Measurements from ENCODE around the gene CYB561D1. TPM values are rescaled to one million over a fixed set of nuclear protein-coding genes. Genes with fewer than 3 reads are reported as not detected.

CYB561D1 gene
- total and polyA plus RNA-seq, 2 donors (not counting 3 experiments of a cell fraction or from before 2014, with no cell fraction given) = 7.2 to 7.3 TPM

GRCh38 chr1:109523706-109524105 lies 29.8 kb downstream of the CYB561D1 start:
- no peaks in the 10 kb centered on the region for H4K20me1 ChIP-seq (replicated peaks; ENCODE audit: control insufficient read depth, extremely low read depth, insufficient read depth, low read length)
- H3K4me1 ChIP-seq (ENCODE audit: control insufficient read depth, extremely low read depth, insufficient read depth, low read length) = no peaks in the 10 kb centered on the region
- dilution Hi-C loops (cut with MboI; ENCODE audit: extremely low pct_ligation_motif_present, low sequenced_read_pairs) = no loop called here
- peaks cover 18 to 28% of the 10 kb centered on the region in 2 experiments for H3K27me3 ChIP-seq (ENCODE audit: control insufficient read depth in 2 of 2, insufficient read depth in 2 of 2, low read length in 2 of 2)
- POLR2A ChIA-PET = no interaction called here
- no peak overlapping the region for H2AFZ ChIP-seq (ENCODE audit: low read depth, low read length)
- FAIRE-seq (no peak), DNase-seq (ENCODE audit: low read depth, low spot score) (no peak)
- H3K4me3 ChIP-seq (replicated peaks in 1 of 3; ENCODE audit: insufficient read depth in 1 of 3, low read depth in 1 of 3, low read length in 3 of 3) = no peak overlapping the region
- intact Hi-C loops (cut with micrococcal nuclease) = no loop called here
- H3K36me3 ChIP-seq (ENCODE audit: control insufficient read depth in 2 of 2, extremely low read depth in 1 of 2, insufficient read depth in 2 of 2, low read length in 2 of 2) = no peaks in the 10 kb centered on the region
- H3K9me3 ChIP-seq (replicated peaks; ENCODE audit: control insufficient read depth, insufficient read depth, low read length) = no peaks in the 10 kb centered on the region
- no TSS peak for BruUV-seq (replicated peaks)
- H3K79me2 ChIP-seq (ENCODE audit: control insufficient read depth, insufficient read depth, low read length) = no peaks in the 10 kb centered on the region
- no peaks in the 10 kb centered on the region for H3K9me1 ChIP-seq (replicated peaks; ENCODE audit: control insufficient read depth, extremely low read depth, insufficient read depth, low read length)
- H3K9ac ChIP-seq (replicated peaks; ENCODE audit: extremely low read depth, insufficient read depth, low read length) = no peak overlapping the region
- no peak overlapping the region for H3K27ac ChIP-seq (ENCODE audit: insufficient read depth, low read depth, low read length)
- TF ChIP-seq MAX (IDR thresholded peaks at IDR 0.05; ENCODE audit: insufficient read depth, insufficient read length) = no peak
- TF ChIP-seq POLR2A (IDR thresholded peaks at IDR 0.05; ENCODE audit: low read depth, low read length) = no peak
- H3K4me2 ChIP-seq (ENCODE audit: insufficient read depth, low read length) = no peak overlapping the region
- CTCF ChIA-PET = interaction anchor here (3.1 to 18.7 kb wide), 2 partner anchors 9 to 24 kb away, joined by 22 to 955 read pairs; partner anchors contain the start of genes AMIGO1 and CYB561D1

- Histone ChIP-seq H3K4me3 (replicated peaks in 1 of 3; ENCODE audit: insufficient read depth in 1 of 3, low read depth in 1 of 3, low read length in 3 of 3) (no peak overlapping the region), H3K4me1 (ENCODE audit: control insufficient read depth, extremely low read depth, insufficient read depth, low read length) (no peaks in the 10 kb centered on the region), H3K27me3 (ENCODE audit: control insufficient read depth in 2 of 2, insufficient read depth in 2 of 2, low read length in 2 of 2) (peaks cover 10 to 13% of the 10 kb centered on the region in 2 experiments), H3K4me2 (ENCODE audit: insufficient read depth, low read length) (no peak overlapping the region), H4K20me1 (replicated peaks; ENCODE audit: control insufficient read depth, extremely low read depth, insufficient read depth, low read length) (no peaks in the 10 kb centered on the region), H3K9me3 (replicated peaks; ENCODE audit: control insufficient read depth, insufficient read depth, low read length) (no peaks in the 10 kb centered on the region), H3K79me2 (ENCODE audit: control insufficient read depth, insufficient read depth, low read length) (no peaks in the 10 kb centered on the region), H3K27ac (ENCODE audit: insufficient read depth, low read depth, low read length) (no peak overlapping the region), H3K9me1 (replicated peaks; ENCODE audit: control insufficient read depth, extremely low read depth, insufficient read depth, low read length) (no peaks in the 10 kb centered on the region), H3K9ac (replicated peaks; ENCODE audit: extremely low read depth, insufficient read depth, low read length) (no peak overlapping the region), H2AFZ (ENCODE audit: low read depth, low read length) (no peak overlapping the region), H3K36me3 (ENCODE audit: control insufficient read depth in 2 of 2, extremely low read depth in 1 of 2, insufficient read depth in 2 of 2, low read length in 2 of 2) (no peaks in the 10 kb centered on the region)
- ChIA-PET POLR2A (no interaction called here), CTCF (interaction anchor here (18.7 kb wide), 1 partner anchor 28 kb away, joined by 955 read pairs; the partner anchor contains the start of genes AMIGO1 and CYB561D1)
- FAIRE-seq = no peak
- intact Hi-C loops (cut with micrococcal nuclease) (no loop called here), dilution Hi-C loops (cut with MboI; ENCODE audit: extremely low pct_ligation_motif_present, low sequenced_read_pairs) (no loop called here)
- TF ChIP-seq FOS (IDR thresholded peaks at IDR 0.05; ENCODE audit: borderline replicate concordance, insufficient read depth, low read length) (no peak), GATA2 (IDR thresholded peaks at IDR 0.05; ENCODE audit: insufficient read depth, insufficient read length, low read depth, low read length) (no peak), JUN (IDR thresholded peaks at IDR 0.05; ENCODE audit: borderline replicate concordance, insufficient read depth, insufficient read length, low read depth) (no peak), POLR2A (IDR thresholded peaks at IDR 0.05; ENCODE audit: low read depth, low read length) (no peak), POLR2AphosphoS5 (IDR thresholded peaks at IDR 0.05; ENCODE audit: insufficient read depth, low read depth, low read length) (no peak), CTCF (IDR thresholded peaks at IDR 0.05; ENCODE audit: extremely low read depth in 1 of 2, insufficient read depth in 1 of 2, low read depth in 1 of 2, low read length in 2 of 2) (no peak)
- no TSS peak for BruUV-seq (replicated peaks)
- DNase-seq (ENCODE audit: low read depth, low spot score) = no peak
These were observed 33.4 kb downstream of the CYB561D1 start for GRCh38 chr1:109527098-109527811.

Measured in endothelial cell of umbilical vein (primary cell).